Measurements from ENCODE around the gene PEAK1.

- TF ChIP-seq CTCF (IDR thresholded peaks at IDR 0.05) (no peak), POLR2A (IDR thresholded peaks at IDR 0.05) (no peak)
Measured at GRCh38 chr15:77148191-77148590, 271.7 kb downstream of the PEAK1 start.
